ENCODE measurements around the gene GNB1. TPM values are rescaled to one million over a fixed set of nuclear protein-coding genes. Genes with fewer than 3 reads are reported as not detected.

Gene GNB1
- total RNA-seq, 1 donor = 88.7 TPM

DNA sequence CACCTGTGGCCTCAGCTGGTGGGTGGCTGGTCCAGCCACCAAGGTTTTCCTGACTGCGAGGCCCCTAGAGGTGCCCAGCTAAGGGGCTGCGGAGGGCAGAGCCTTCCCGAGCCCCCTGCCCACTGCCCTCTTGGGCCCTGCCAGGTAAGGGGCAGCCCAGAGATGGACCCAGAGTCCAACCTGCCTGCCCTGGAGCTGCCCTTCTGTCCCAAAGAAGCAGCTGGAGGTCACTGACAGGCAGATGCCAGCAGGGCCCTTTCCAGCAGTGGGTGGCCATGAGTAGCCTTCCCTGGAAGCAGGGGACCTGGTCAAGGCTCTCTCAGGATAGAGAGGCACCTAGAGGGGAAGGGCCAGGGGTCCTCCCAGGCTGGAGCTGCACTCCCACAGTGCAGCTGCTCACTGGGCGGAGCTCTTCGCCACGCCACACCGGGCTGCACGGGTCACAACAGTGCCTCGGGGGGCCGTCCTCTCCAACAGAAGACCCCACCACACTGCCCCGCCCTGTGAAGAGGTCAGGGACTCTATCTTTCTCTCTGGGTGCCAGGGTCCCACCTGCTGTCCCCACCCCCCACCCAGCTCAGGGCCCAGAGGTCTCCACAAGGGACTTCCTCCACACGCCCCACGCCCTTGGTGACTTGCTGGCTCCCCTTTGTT lies 10.9 kb upstream of the GNB1 start:
- Histone ChIP-seq H3K36me3 (ENCODE audit: insufficient read depth, low read length) (no peaks in the 10 kb centered on the region), H3K4me3 (ENCODE audit: insufficient read depth, low read length) (no peak overlapping the region), H3K27me3 (ENCODE audit: insufficient read depth, low read length) (no peaks in the 10 kb centered on the region), H3K4me2 (ENCODE audit: insufficient read depth, low read length) (no peak overlapping the region), H3K4me1 (ENCODE audit: insufficient read depth, low read length) (no peaks in the 10 kb centered on the region), H3K27ac (ENCODE audit: low read depth, low read length) (no peak overlapping the region), H4K20me1 (ENCODE audit: insufficient read depth, low read length) (peaks cover 3% of the 10 kb centered on the region), H2AFZ (ENCODE audit: low read length) (no peak overlapping the region), H3K79me2 (ENCODE audit: insufficient read depth, low read length) (no peaks in the 10 kb centered on the region), H3K9me3 (ENCODE audit: low read depth, low read length) (no peaks in the 10 kb centered on the region)
- no peak for TF ChIP-seq CTCF (IDR thresholded peaks at IDR 0.05; ENCODE audit: extremely low read depth, low read depth, low read length)
- DNase-seq (ENCODE audit: insufficient read length, low spot score, missing footprints) = peak; percentile 29

- Histone ChIP-seq H3K36me3 (ENCODE audit: insufficient read depth, low read length) (no peaks in the 10 kb centered on the region), H3K79me2 (ENCODE audit: insufficient read depth, low read length) (no peaks in the 10 kb centered on the region), H3K4me3 (ENCODE audit: insufficient read depth, low read length) (no peak overlapping the region), H3K27ac (ENCODE audit: low read depth, low read length) (no peak overlapping the region), H4K20me1 (ENCODE audit: insufficient read depth, low read length) (no peaks in the 10 kb centered on the region), H3K4me2 (ENCODE audit: insufficient read depth, low read length) (no peak overlapping the region), H2AFZ (ENCODE audit: low read length) (no peak overlapping the region), H3K4me1 (ENCODE audit: insufficient read depth, low read length) (no peaks in the 10 kb centered on the region), H3K9me3 (ENCODE audit: low read depth, low read length) (no peaks in the 10 kb centered on the region), H3K27me3 (ENCODE audit: insufficient read depth, low read length) (no peaks in the 10 kb centered on the region)
- TF ChIP-seq CTCF (IDR thresholded peaks at IDR 0.05; ENCODE audit: extremely low read depth, low read depth, low read length) = no peak
- peak; percentile 77 for DNase-seq (ENCODE audit: insufficient read length, low spot score, missing footprints)
These were observed 10.2 kb upstream of the GNB1 start for GRCh38 chr1:1900883-1901640.

DNA sequence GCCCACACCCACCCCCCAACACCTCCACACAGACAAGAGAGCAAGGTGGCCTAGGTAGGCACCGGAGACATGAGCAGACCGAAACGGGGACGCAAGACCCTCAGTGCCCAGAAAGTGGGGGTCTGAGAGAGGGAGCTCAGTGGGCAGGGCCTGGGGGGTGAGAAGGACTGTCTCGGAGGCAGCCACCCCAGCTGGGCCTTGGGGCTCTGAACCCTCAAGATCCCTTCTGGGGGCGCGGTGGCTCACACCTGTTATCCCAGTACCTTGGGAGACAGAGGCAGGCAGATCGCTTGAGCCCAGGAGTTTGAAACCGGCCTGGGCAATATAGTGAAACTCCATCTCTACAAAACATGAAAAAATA lies 9.1 kb upstream of the GNB1 start:
- H3K4me1 ChIP-seq (ENCODE audit: insufficient read depth, low read length) = no peaks in the 10 kb centered on the region
- TF ChIP-seq CTCF (IDR thresholded peaks at IDR 0.05; ENCODE audit: extremely low read depth, low read depth, low read length) = no peak
- DNase-seq (ENCODE audit: insufficient read length, low spot score, missing footprints) = peak; percentile 42
- no peak overlapping the region for H3K4me3 ChIP-seq (ENCODE audit: insufficient read depth, low read length)
- H4K20me1 ChIP-seq (ENCODE audit: insufficient read depth, low read length) = no peaks in the 10 kb centered on the region
- no peaks in the 10 kb centered on the region for H3K9me3 ChIP-seq (ENCODE audit: low read depth, low read length)
- H3K4me2 ChIP-seq (ENCODE audit: insufficient read depth, low read length) = no peak overlapping the region
- H3K27ac ChIP-seq (ENCODE audit: low read depth, low read length) = no peak overlapping the region
- no peak overlapping the region for H2AFZ ChIP-seq (ENCODE audit: low read length)
- H3K27me3 ChIP-seq (ENCODE audit: insufficient read depth, low read length) = peaks cover 8% of the 10 kb centered on the region
- H3K36me3 ChIP-seq (ENCODE audit: insufficient read depth, low read length) = no peaks in the 10 kb centered on the region
- no peaks in the 10 kb centered on the region for H3K79me2 ChIP-seq (ENCODE audit: insufficient read depth, low read length)

GRCh38 chr1:1899266-1899966 lies 8.5 kb upstream of the GNB1 start:
- H3K27me3 ChIP-seq (ENCODE audit: insufficient read depth, low read length) = peaks cover 8% of the 10 kb centered on the region

More at GRCh38 chr1:1899266-1899966, 8.5 kb upstream of the GNB1 start:
- no peak for TF ChIP-seq CTCF (IDR thresholded peaks at IDR 0.05; ENCODE audit: extremely low read depth, low read depth, low read length)
- Histone ChIP-seq H3K27ac (ENCODE audit: low read depth, low read length) (no peak overlapping the region), H2AFZ (ENCODE audit: low read length) (no peak overlapping the region), H3K36me3 (ENCODE audit: insufficient read depth, low read length) (no peaks in the 10 kb centered on the region), H3K79me2 (ENCODE audit: insufficient read depth, low read length) (no peaks in the 10 kb centered on the region), H3K4me2 (ENCODE audit: insufficient read depth, low read length) (no peak overlapping the region), H3K9me3 (ENCODE audit: low read depth, low read length) (no peaks in the 10 kb centered on the region), H3K4me3 (ENCODE audit: insufficient read depth, low read length) (no peak overlapping the region), H3K4me1 (ENCODE audit: insufficient read depth, low read length) (peaks cover 4% of the 10 kb centered on the region), H4K20me1 (ENCODE audit: insufficient read depth, low read length) (no peaks in the 10 kb centered on the region)
- peak; percentile 67 for DNase-seq (ENCODE audit: insufficient read length, low spot score, missing footprints)
